Activated T-helper 9 cell treated with anti-CD3 and anti-CD28 coated beads, Interleukin-2, amount 50 U/mL, for 16 hours (primary cell): ENCODE results near the gene PTPRD.

ENCODE experiments used
- DNase-seq: peaks from one replicate; pipeline ENCODE4 v3.0.0-alpha.2; 2020; ENCODE audit warnings: low read depth

PTPRD gene

GRCh38 chr9:10265153-10265631, 347.6 kb downstream of the PTPRD start:
- DNase-seq: no peak

GRCh38 chr9:10260501-10260900, 352.3 kb downstream of the PTPRD start:
- no peak for DNase-seq

- DNase-seq: no peak
Measured at GRCh38 chr9:10259668-10260067, 353.1 kb downstream of the PTPRD start.

GRCh38 chr9:10255758-10256157, 357.0 kb downstream of the PTPRD start:
- no peak for DNase-seq

GRCh38 chr9:10254338-10254737, 358.5 kb downstream of the PTPRD start:
- DNase-seq: no peak

- DNase-seq: no peak
Measured at GRCh38 chr9:10253341-10253740, 359.5 kb downstream of the PTPRD start.

GRCh38 chr9:10252174-10252573, 360.6 kb downstream of the PTPRD start:
- no peak for DNase-seq

- no peak for DNase-seq
Measured at GRCh38 chr9:10251490-10251889, 361.3 kb downstream of the PTPRD start.

- no peak for DNase-seq
Measured at GRCh38 chr9:10250219-10250618, 362.6 kb downstream of the PTPRD start.

GRCh38 chr9:10248890-10249289, 363.9 kb downstream of the PTPRD start:
- no peak for DNase-seq

GRCh38 chr9:10242255-10242654, 370.5 kb downstream of the PTPRD start:
- DNase-seq: no peak

- no peak for DNase-seq
Measured at GRCh38 chr9:10238087-10238486, 374.7 kb downstream of the PTPRD start.

- no peak for DNase-seq
Measured at GRCh38 chr9:10237584-10237983, 375.2 kb downstream of the PTPRD start.

- no peak for DNase-seq
Measured at GRCh38 chr9:10236161-10236560, 376.6 kb downstream of the PTPRD start.

- DNase-seq: no peak
Measured at GRCh38 chr9:10235376-10235775, 377.4 kb downstream of the PTPRD start.

- no peak for DNase-seq
Measured at GRCh38 chr9:10232352-10232930, 380.4 kb downstream of the PTPRD start.

- no peak for DNase-seq
Measured at GRCh38 chr9:10230512-10230911, 382.3 kb downstream of the PTPRD start.

- no peak for DNase-seq
Measured at GRCh38 chr9:10228082-10228481, 384.7 kb downstream of the PTPRD start.

- DNase-seq: no peak
Measured at GRCh38 chr9:10226996-10227395, 385.8 kb downstream of the PTPRD start.

- no peak for DNase-seq
Measured at GRCh38 chr9:10212702-10213101, 400.1 kb downstream of the PTPRD start.

- DNase-seq: no peak
Measured at GRCh38 chr9:10208691-10209069, 404.1 kb downstream of the PTPRD start.

GRCh38 chr9:10204276-10204675, 408.5 kb downstream of the PTPRD start:
- DNase-seq: no peak

GRCh38 chr9:10173561-10173960, 439.2 kb downstream of the PTPRD start:
- DNase-seq: no peak

- DNase-seq: no peak
Measured at GRCh38 chr9:10172476-10172875, 440.3 kb downstream of the PTPRD start.

GRCh38 chr9:10168241-10168640, 444.6 kb downstream of the PTPRD start:
- no peak for DNase-seq
